A549 treated with dexamethasone at 1 μM for 4 hours (cell line): ENCODE measurements around the gene CDC123. TPM values are rescaled to one million over a fixed set of nuclear protein-coding genes. Genes with fewer than 3 reads are reported as not detected.

Experiments used
- total RNA-seq: library from RNA; stranded (reverse); fragments of 200-300 nt; extraction: Qiagen RNA extraction; gene quantifications from 5 replicates; pipeline ENCODE4 v1.2.3, GENCODE V29; 2022

CDC123 gene, protein sequence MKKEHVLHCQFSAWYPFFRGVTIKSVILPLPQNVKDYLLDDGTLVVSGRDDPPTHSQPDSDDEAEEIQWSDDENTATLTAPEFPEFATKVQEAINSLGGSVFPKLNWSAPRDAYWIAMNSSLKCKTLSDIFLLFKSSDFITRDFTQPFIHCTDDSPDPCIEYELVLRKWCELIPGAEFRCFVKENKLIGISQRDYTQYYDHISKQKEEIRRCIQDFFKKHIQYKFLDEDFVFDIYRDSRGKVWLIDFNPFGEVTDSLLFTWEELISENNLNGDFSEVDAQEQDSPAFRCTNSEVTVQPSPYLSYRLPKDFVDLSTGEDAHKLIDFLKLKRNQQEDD
- 123 to 167 TPM (median 130 TPM) in 5 replicates for total RNA-seq

DNA sequence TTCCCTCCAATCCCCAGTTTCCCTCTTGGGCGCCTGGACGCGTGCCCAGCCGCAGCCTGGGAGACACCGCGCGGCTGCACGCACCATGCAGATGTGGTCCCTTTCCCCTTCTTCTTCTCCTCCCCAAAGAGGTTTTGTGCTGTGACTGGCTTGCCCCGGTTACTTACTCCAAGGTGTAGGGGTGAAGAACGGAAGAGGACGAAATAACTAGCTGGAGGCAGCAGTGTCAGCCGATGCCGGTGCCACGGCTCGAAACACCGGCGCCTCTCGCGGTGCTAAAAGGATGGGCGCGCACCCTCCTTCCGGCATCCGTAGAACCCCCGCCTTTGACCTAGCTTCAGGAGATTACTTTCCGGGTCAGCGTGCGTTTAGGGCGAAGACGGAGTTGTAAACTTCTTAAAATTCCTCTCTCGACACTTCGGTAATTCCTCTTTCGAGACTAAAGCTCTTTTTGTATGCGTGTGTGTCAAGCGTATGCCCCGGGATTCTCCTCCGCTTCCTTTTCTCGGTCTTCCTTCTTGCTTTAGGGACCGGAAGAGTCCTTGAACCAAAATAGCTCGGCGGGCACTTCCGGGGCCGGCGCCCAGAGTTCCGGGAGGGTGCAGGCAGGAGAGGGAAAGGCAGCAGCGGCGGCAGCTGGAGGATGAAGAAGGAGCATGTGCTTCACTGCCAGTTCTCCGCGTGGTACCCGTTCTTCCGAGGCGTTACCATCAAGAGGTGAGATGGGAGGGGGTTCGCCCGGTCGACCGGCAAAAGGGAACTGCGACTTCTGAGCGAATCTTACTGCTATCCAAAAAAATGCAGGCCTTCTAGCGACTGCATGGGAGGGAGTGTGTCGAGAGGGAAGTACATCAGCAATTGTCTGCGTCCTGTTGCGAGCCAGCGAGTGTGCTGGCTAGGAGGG, at the start of gene CDC123, which contains the start of gene NUDT5:
TSS of gene CDC123 (plus strand) at position 586 of the 904 bp plus-strand sequence. CDS start at position 644, 58 bp downstream.
TSS of gene NUDT5 (minus strand) at position 289 of the 904 bp plus-strand sequence. CDS start 9,600 bp downstream, outside the sequence.

Other genes starting within 250 kb of the CDC123 start
- gene UPF2, start 153.4 kb upstream of the CDC123 start, total RNA-seq, result 13.9 to 19.5 TPM (median 16.1 TPM) in 5 replicates
- 7.8 to 10.8 TPM (median 9.8 TPM) in 5 replicates for gene DHTKD1, start 127.2 kb upstream of the CDC123 start, total RNA-seq
- 11.4 to 12.7 TPM (median 12.0 TPM) in 5 replicates for gene SEC61A2, start 66.5 kb upstream of the CDC123 start, total RNA-seq
- 143 to 187 TPM (median 148 TPM) in 5 replicates for gene NUDT5, start 297 bp upstream of the CDC123 start, total RNA-seq
- 6.5 to 9.4 TPM (median 8.0 TPM) in 5 replicates for gene CAMK1D, start 153.4 kb downstream of the CDC123 start, total RNA-seq